SK-N-SH (cell line): ENCODE results near the gene EIPR1. TPM values are rescaled to one million over a fixed set of nuclear protein-coding genes. Genes with fewer than 3 reads are reported as not detected.

Source experiments
- CTCF ChIA-PET: fragments of 300-600, 350-600 bp; formaldehyde crosslinking; extraction: SDS; loops from one replicate; lab custom pipeline; 2021; lab: Yijun Ruan, JAX
- POLR2A ChIA-PET: fragments of 350-600 bp; sonication (Branson Sonifier 250); formaldehyde crosslinking; extraction: SDS; loops from one replicate; lab custom pipeline; 2020; ENCODE audit warnings: antibody characterized with exemption, inconsistent platforms; lab: Yijun Ruan, JAX
- DNase-seq: peaks from one replicate; pipeline ENCODE4 v3.0.0; 2012
- H2AFZ ChIP-seq: fragments of 200-600 bp; sonication (generic); 2 replicates; pipeline ENCODE4 v1.8.1; 2016; ENCODE audit warnings: antibody characterized with exemption, mild to moderate bottlenecking, low read depth
- H3F3A ChIP-seq: fragments of 200-600 bp; sonication (generic); replicated peaks from 2 replicates; pipeline ENCODE3; 2016; ENCODE audit warnings: antibody characterized with exemption, mild to moderate bottlenecking; ENCODE audit not compliant: insufficient read depth
- H3K27ac ChIP-seq, 2 experiments: fragments of 200-500 bp in 1 of 2; fragments of 200-600 bp in 1 of 2; sonication (Bioruptor generic) in 1 of 2; sonication (generic), shearing (Covaris generic) in 1 of 2; 2 replicates each; pipeline versions ENCODE4 v1.5.1 to v1.6.1; 2014 to 2016; ENCODE audit warnings: low read depth in 2 of 2, inconsistent platforms in 1 of 2, low read length in 1 of 2, mild to moderate bottlenecking in 1 of 2, mixed read lengths in 1 of 2
- H3K27me3 ChIP-seq: fragments of 200-600 bp; sonication (generic), shearing (Covaris generic); 2 replicates; pipeline ENCODE4 v1.6.1; 2016; ENCODE audit warnings: mixed run types; ENCODE audit not compliant: insufficient read depth
- H3K36me3 ChIP-seq, 2 experiments: fragments of 200-500 bp in 1 of 2; fragments of 200-600 bp in 1 of 2; sonication (Bioruptor generic) in 1 of 2; sonication (generic) in 1 of 2; replicated peaks in 1 of 2; 2 replicates each; pipeline versions ENCODE3 to v1.5.1; 2014 to 2016; ENCODE audit warnings: low read length in 1 of 2, mild to moderate bottlenecking in 1 of 2; ENCODE audit not compliant: insufficient read depth in 2 of 2, control insufficient read depth in 1 of 2
- H3K4me1 ChIP-seq, 2 experiments: fragments of 200-500 bp in 1 of 2; fragments of 200-600 bp in 1 of 2; sonication (Bioruptor generic) in 1 of 2; sonication (generic), shearing (Covaris generic) in 1 of 2; 2 replicates each; pipeline versions ENCODE4 v1.5.1 to v1.6.1; 2014 to 2016; ENCODE audit warnings: low read depth in 1 of 2, low read length in 1 of 2, mixed run types in 1 of 2; ENCODE audit not compliant: insufficient read depth in 2 of 2, control insufficient read depth in 1 of 2
- H3K4me2 ChIP-seq: fragments of 200-600 bp; sonication (generic), shearing (Covaris generic); 2 replicates; pipeline ENCODE4 v1.6.1; 2017; ENCODE audit warnings: mixed run types
- H3K4me3 ChIP-seq, 2 experiments: fragments of 200-500 bp in 1 of 2; fragments of 200-600 bp in 1 of 2; sonication (Bioruptor generic) in 1 of 2; sonication (generic), shearing (Covaris generic) in 1 of 2; 2 replicates each; pipeline versions ENCODE4 v1.5.1 to v1.8.1; 2014 to 2016; ENCODE audit warnings: low read depth in 2 of 2, inconsistent platforms in 1 of 2, low read length in 1 of 2, mild to moderate bottlenecking in 1 of 2, mixed read lengths in 1 of 2, moderate library complexity in 1 of 2
- H3K79me2 ChIP-seq: fragments of 200-600 bp; sonication (generic); 2 replicates; pipeline ENCODE4 v1.8.1; 2017; ENCODE audit warnings: mild to moderate bottlenecking; ENCODE audit not compliant: insufficient read depth
- H3K9ac ChIP-seq: fragments of 200-600 bp; sonication (generic); 2 replicates; pipeline ENCODE4 v1.6.1; 2017; ENCODE audit warnings: mixed run types
- H3K9me2 ChIP-seq: fragments of 200-600 bp; sonication (generic); 2 replicates; pipeline ENCODE4 v1.6.1; 2017; ENCODE audit warnings: mixed run types
- H3K9me3 ChIP-seq: fragments of 200-600 bp; sonication (generic); 2 replicates; pipeline ENCODE4 v1.6.1; 2017; ENCODE audit warnings: mixed run types, mild to moderate bottlenecking, moderate library complexity
- H4K20me1 ChIP-seq: fragments of 200-600 bp; sonication (generic); 2 replicates; pipeline ENCODE4 v1.6.1; 2017; ENCODE audit warnings: mild to moderate bottlenecking, mixed run types; ENCODE audit not compliant: insufficient read depth
- EZH2phosphoT487 ChIP-seq: fragments of 200-600 bp; sonication (generic); IDR thresholded peaks from 2 replicates; pipeline ENCODE4 v1.6.1; 2017; ENCODE audit warnings: low read depth, mixed run types, mild to moderate bottlenecking, antibody characterized with exemption, moderate library complexity, borderline replicate concordance
- FOXJ3 ChIP-seq: sonication (generic); formaldehyde crosslinking; IDR thresholded peaks from 2 replicates; pipeline ENCODE4 v1.5.1; 2020; ENCODE audit warnings: mild to moderate bottlenecking, missing genetic modification reagents
- FOXM1 ChIP-seq: IDR thresholded peaks from 2 replicates; pipeline ENCODE4 v1.4.0; 2012; ENCODE audit warnings: low read depth, mild to moderate bottlenecking
- GABPA ChIP-seq: IDR thresholded peaks from 2 replicates; pipeline ENCODE4 v1.4.0; 2012; ENCODE audit warnings: low read depth, mild to moderate bottlenecking
- GATA2 ChIP-seq: sonication (generic); formaldehyde crosslinking; IDR thresholded peaks from 2 replicates; pipeline ENCODE4 v1.5.0; 2020; ENCODE audit warnings: mild to moderate bottlenecking, missing genetic modification reagents
- MEF2A ChIP-seq: IDR thresholded peaks from 2 replicates; pipeline ENCODE4 v1.4.0; 2012; ENCODE audit warnings: low read depth, borderline replicate concordance
- POLR2AphosphoS5 ChIP-seq: IDR thresholded peaks from 2 replicates; pipeline ENCODE4 v1.6.1; 2012; ENCODE audit warnings: low read depth, low read length
- RAD21 ChIP-seq: IDR thresholded peaks from 2 replicates; pipeline ENCODE4 v1.6.1; 2012; ENCODE audit warnings: mild to moderate bottlenecking, low read length
- RFX5 ChIP-seq: IDR thresholded peaks from 2 replicates; pipeline ENCODE4 v1.6.1; 2012; ENCODE audit warnings: mild to moderate bottlenecking, improper control_type of control experiment, low read length
- RXRA ChIP-seq: IDR thresholded peaks from 2 replicates; pipeline ENCODE4 v1.4.0; 2012; ENCODE audit warnings: low read depth, mild to moderate bottlenecking, borderline replicate concordance
- SMC3 ChIP-seq: IDR thresholded peaks from 2 replicates; pipeline ENCODE4 v1.6.1; 2012; ENCODE audit warnings: low read depth, low read length, improper control_type of control experiment
- WGBS: methylation state at CpG from one replicate; pipeline ENCODE4 v1.1.6; 2017; ENCODE audit warnings: low lambda C conversion rate; 5-methylcytosine and 5-hydroxymethylcytosine counted together
- polyA plus RNA-seq, 3 experiments: library from polyadenylated mRNA; depleted of rRNA; stranded (reverse); fragments of >200 nt; gene quantifications; 2 replicates each; pipeline ENCODE4 v1.2.3, GENCODE V29; 2012
- TF ChIP-seq, protein P1 (sequence below): IDR thresholded peaks from 2 replicates; pipeline ENCODE4 v1.4.0; 2012; ENCODE audit warnings: low read depth, borderline replicate concordance
- TF ChIP-seq, protein P2 (sequence below): fragments of 150-350 bp; IDR thresholded peaks from 2 replicates; pipeline ENCODE4 v1.6.1; 2016; ENCODE audit warnings: mild to moderate bottlenecking, low read depth, low read length
- TF ChIP-seq, protein P3 (sequence below): IDR thresholded peaks from 2 replicates; pipeline ENCODE4; 2012

Gene EIPR1
- polyA plus RNA-seq, 1 of the 3 experiments (the other 2 are of a cell fraction): 85.9 TPM

DNA sequence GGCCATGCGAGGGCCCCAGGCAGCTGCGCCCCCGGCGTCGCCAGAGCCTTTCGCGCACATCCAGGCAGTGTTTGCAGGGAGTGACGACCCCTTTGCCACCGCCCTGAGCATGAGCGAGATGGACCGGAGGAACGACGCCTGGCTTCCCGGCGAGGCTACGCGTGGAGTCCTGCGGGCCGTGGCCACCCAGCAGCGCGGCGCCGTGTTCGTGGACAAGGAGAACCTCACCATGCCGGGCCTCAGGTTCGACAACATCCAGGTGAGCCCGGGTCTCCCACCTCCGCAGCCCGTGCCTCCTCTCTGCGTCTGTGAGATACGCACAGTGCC is 10.8 kb upstream of the EIPR1 start:
- H3K4me2 ChIP-seq: no peak overlapping the region
- ChIA-PET POLR2A (no interaction called here), CTCF (no interaction called here)
- H3K9me3 ChIP-seq: no peaks in the 10 kb centered on the region
- peaks cover 90% of the 10 kb centered on the region for H3K79me2 ChIP-seq
- no peak overlapping the region for H3K27ac ChIP-seq
- no peaks in the 10 kb centered on the region for H3K27me3 ChIP-seq
- peaks cover 3% of the 10 kb centered on the region for H3F3A ChIP-seq
- no peak overlapping the region for H3K4me3 ChIP-seq
- H3K9me2 ChIP-seq: no peaks in the 10 kb centered on the region
- no peaks in the 10 kb centered on the region; the same call in 1 of the 2 replicates for H4K20me1 ChIP-seq
- WGBS: over 99% methylated on average over 25 of the region's 31 CpGs
- TF ChIP-seq, protein P1, sequence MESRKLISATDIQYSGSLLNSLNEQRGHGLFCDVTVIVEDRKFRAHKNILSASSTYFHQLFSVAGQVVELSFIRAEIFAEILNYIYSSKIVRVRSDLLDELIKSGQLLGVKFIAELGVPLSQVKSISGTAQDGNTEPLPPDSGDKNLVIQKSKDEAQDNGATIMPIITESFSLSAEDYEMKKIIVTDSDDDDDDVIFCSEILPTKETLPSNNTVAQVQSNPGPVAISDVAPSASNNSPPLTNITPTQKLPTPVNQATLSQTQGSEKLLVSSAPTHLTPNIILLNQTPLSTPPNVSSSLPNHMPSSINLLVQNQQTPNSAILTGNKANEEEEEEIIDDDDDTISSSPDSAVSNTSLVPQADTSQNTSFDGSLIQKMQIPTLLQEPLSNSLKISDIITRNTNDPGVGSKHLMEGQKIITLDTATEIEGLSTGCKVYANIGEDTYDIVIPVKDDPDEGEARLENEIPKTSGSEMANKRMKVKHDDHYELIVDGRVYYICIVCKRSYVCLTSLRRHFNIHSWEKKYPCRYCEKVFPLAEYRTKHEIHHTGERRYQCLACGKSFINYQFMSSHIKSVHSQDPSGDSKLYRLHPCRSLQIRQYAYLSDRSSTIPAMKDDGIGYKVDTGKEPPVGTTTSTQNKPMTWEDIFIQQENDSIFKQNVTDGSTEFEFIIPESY: no peak
- TF ChIP-seq POLR2AphosphoS5 (no peak), EZH2phosphoT487 (no peak), RAD21 (no peak), RXRA (no peak), FOXM1 (no peak), SMC3 (no peak), GATA2 (CRISPR knock-in tag) (no peak), MEF2A (no peak), RFX5 (no peak)
- TF ChIP-seq, protein P2, sequence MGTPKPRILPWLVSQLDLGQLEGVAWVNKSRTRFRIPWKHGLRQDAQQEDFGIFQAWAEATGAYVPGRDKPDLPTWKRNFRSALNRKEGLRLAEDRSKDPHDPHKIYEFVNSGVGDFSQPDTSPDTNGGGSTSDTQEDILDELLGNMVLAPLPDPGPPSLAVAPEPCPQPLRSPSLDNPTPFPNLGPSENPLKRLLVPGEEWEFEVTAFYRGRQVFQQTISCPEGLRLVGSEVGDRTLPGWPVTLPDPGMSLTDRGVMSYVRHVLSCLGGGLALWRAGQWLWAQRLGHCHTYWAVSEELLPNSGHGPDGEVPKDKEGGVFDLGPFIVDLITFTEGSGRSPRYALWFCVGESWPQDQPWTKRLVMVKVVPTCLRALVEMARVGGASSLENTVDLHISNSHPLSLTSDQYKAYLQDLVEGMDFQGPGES: no peak
- H2AFZ ChIP-seq: no peak overlapping the region
- no peak for DNase-seq
- H3K4me1 ChIP-seq: peaks cover 0 to 3% of the 10 kb centered on the region in 2 experiments; a peak in 2 of 4 replicates
- H3K9ac ChIP-seq: no peak overlapping the region
- H3K36me3 ChIP-seq: peaks cover 53 to 78% of the 10 kb centered on the region in 2 experiments

DNA sequence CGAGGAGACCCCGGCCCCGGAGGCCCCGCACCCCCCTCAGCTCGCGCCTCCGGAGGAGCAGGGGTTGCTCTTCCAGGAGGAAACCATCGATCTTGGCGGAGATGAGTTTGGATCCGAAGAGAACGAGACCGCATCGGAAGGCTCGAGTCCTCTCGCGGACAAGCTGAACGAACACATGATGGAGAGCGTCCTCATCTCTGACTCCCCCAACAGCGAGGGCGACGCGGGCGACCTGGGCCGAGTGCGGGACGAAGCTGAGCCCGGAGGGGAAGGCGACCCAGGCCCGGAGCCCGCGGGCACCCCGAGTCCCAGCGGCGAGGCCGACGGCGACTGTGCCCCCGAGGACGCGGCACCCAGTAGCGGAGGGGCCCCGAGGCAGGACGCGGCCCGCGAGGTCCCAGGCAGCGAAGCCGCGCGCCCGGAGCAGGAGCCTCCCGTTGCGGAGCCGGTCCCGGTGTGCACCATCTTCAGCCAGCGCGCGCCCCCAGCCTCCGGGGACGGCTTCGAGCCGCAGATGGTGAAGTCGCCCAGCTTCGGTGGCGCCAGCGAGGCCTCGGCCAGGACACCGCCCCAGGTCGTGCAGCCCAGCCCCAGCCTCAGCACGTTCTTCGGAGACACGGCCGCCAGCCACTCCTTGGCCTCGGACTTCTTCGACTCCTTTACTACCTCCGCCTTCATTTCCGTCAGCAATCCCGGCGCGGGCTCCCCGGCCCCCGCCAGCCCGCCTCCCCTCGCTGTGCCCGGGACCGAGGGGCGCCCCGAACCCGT is 10.2 kb upstream of the EIPR1 start:
- Histone ChIP-seq H3K9me3 (no peaks in the 10 kb centered on the region), H3K79me2 (peaks cover 94% of the 10 kb centered on the region), H3K4me2 (no peak overlapping the region), H3K9ac (no peak overlapping the region), H3F3A (peaks cover 3% of the 10 kb centered on the region), H3K4me3 (no peak overlapping the region), H4K20me1 (no peaks in the 10 kb centered on the region; the same call in 1 of the 2 replicates), H3K36me3 (peaks cover 54 to 75% of the 10 kb centered on the region in 2 experiments), H3K4me1 (peaks cover 0 to 3% of the 10 kb centered on the region in 2 experiments; a peak in 2 of 4 replicates), H3K9me2 (no peaks in the 10 kb centered on the region), H2AFZ (no peak overlapping the region), H3K27ac (no peak overlapping the region), H3K27me3 (no peaks in the 10 kb centered on the region)
- TF ChIP-seq FOXJ3 (CRISPR knock-in tag) (no peak), GABPA (no peak), MEF2A (no peak), POLR2AphosphoS5 (no peak)
- TF ChIP-seq, protein P3, sequence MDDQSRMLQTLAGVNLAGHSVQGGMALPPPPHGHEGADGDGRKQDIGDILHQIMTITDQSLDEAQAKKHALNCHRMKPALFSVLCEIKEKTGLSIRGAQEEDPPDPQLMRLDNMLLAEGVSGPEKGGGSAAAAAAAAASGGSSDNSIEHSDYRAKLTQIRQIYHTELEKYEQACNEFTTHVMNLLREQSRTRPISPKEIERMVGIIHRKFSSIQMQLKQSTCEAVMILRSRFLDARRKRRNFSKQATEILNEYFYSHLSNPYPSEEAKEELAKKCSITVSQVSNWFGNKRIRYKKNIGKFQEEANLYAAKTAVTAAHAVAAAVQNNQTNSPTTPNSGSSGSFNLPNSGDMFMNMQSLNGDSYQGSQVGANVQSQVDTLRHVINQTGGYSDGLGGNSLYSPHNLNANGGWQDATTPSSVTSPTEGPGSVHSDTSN: no peak
- 97% methylated on average over 84 of the region's 89 CpGs for WGBS
- POLR2A ChIA-PET: interaction anchor here (1.0 kb wide), 1 partner anchor 60 kb away, joined by 3 read pairs; no protein-coding TSS in a partner anchor
- CTCF ChIA-PET: interaction anchor here (2.8 kb wide), 1 partner anchor 36 kb away, joined by 13 read pairs; no protein-coding TSS in a partner anchor
- no peak for DNase-seq
